Epidermal melanocyte (primary cell): ENCODE results near the gene BCL7C.
"Not testable (repeated sequence)": the region's sequence is repeated elsewhere in the genome, so short reads cannot be mapped to it uniquely, and the experiment has no call there.

Source experiments
- DNase-seq: peaks from one replicate; pipeline ENCODE4 v3.0.0; 2011; ENCODE audit warnings: low spot score; ENCODE audit not compliant: insufficient read length

BCL7C gene

GRCh38 chr16:30895627-30896260 lies 1.9 kb upstream of the BCL7C start:
- DNase-seq = no peak

- DNase-seq = no peak
Observed at GRCh38 chr16:30894540-30895368, 877 bp upstream of the BCL7C start.

- DNase-seq = no peak
Observed at GRCh38 chr16:30893417-30893743, 497 bp downstream of the BCL7C start.

- DNase-seq = no peak
Observed at GRCh38 chr16:30892670-30893416, 1.0 kb downstream of the BCL7C start.

- not testable (repeated sequence) for DNase-seq
Observed at GRCh38 chr16:30891043-30891823, 2.6 kb downstream of the BCL7C start.

- no peak for DNase-seq
Observed at GRCh38 chr16:30889721-30890120, 4.2 kb downstream of the BCL7C start.

- no peak for DNase-seq
Observed at GRCh38 chr16:30888856-30889499, 4.9 kb downstream of the BCL7C start.

GRCh38 chr16:30887927-30888326 lies 6.0 kb downstream of the BCL7C start:
- DNase-seq = no peak

GRCh38 chr16:30886145-30886544 lies 7.7 kb downstream of the BCL7C start:
- no peak for DNase-seq

GRCh38 chr16:30885196-30885595 lies 8.7 kb downstream of the BCL7C start:
- no peak for DNase-seq

- DNase-seq = no peak
Observed at GRCh38 chr16:30884760-30885159, 9.1 kb downstream of the BCL7C start.

GRCh38 chr16:30882429-30883310 lies 11.2 kb downstream of the BCL7C start:
- no peak for DNase-seq

GRCh38 chr16:30876867-30877266 lies 17.0 kb downstream of the BCL7C start:
- no peak for DNase-seq

- no peak for DNase-seq
Observed at GRCh38 chr16:30875871-30876801, 17.7 kb downstream of the BCL7C start.

GRCh38 chr16:30874821-30875717 lies 18.8 kb downstream of the BCL7C start:
- peak; percentile 85 for DNase-seq

GRCh38 chr16:30874244-30874820 lies 19.5 kb downstream of the BCL7C start:
- DNase-seq = no peak

GRCh38 chr16:30870904-30871303 lies 23.0 kb downstream of the BCL7C start:
- DNase-seq = no peak

GRCh38 chr16:30867747-30868146 lies 26.1 kb downstream of the BCL7C start:
- DNase-seq = no peak
